ENCODE data around the gene NUP93.

NUP93 gene

DNA sequence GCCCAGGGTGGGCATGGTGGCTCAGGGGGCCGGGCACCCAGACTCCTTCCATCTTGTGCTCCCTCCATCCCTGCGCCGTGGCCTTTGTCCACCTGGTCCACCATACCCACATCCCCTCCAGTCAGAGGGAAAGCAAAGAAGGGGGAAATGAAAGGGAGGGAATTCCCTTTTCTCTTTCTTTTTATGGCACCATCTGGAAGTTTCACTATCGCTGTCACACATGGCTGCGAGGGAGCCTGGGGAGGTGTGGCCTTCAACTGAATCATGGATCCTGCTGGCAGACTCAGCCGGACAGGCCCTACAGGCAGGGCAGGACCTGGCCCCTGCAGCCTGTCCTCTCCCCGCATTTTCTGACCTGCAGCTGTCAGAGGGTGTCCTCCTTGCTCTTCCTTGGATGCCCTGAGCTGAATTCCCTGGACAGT is 141.3 kb downstream of the NUP93 start:
- no peak overlapping the region for H3K4me3 ChIP-seq (ENCODE audit: low read depth, low read length)
- TF ChIP-seq, protein P1, sequence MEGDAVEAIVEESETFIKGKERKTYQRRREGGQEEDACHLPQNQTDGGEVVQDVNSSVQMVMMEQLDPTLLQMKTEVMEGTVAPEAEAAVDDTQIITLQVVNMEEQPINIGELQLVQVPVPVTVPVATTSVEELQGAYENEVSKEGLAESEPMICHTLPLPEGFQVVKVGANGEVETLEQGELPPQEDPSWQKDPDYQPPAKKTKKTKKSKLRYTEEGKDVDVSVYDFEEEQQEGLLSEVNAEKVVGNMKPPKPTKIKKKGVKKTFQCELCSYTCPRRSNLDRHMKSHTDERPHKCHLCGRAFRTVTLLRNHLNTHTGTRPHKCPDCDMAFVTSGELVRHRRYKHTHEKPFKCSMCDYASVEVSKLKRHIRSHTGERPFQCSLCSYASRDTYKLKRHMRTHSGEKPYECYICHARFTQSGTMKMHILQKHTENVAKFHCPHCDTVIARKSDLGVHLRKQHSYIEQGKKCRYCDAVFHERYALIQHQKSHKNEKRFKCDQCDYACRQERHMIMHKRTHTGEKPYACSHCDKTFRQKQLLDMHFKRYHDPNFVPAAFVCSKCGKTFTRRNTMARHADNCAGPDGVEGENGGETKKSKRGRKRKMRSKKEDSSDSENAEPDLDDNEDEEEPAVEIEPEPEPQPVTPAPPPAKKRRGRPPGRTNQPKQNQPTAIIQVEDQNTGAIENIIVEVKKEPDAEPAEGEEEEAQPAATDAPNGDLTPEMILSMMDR (IDR thresholded peaks at IDR 0.05; ENCODE audit: low read depth, low read length) = no peak

DNA sequence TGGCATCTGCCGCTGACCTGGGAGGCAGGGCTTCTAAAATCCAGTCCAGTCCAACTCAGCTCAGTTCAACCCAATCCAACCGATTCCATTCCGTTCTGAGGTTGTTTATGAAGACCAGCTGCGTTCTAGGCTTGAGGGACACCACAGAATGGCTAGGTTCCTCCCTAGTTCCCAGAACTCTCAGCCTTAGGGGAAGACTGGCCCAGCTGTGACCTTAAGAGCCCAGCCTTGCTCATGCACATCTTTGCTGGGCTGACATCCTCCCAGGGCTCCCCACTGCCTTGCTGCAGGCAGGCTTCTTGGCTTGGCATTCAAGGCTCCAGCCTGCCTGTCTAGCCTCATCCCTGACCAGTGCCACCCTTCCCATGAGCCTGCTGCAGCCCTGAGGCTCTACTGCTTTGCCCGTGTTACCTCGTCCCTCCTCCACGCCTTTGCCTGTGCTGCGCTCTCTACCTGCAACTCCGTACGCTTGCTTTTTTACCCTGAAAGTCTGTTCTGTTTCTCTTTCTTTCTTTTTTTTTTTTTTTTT is 143.0 kb downstream of the NUP93 start:
- no peak overlapping the region for H3K4me3 ChIP-seq (ENCODE audit: low read depth, low read length)
- TF ChIP-seq, protein P1 (IDR thresholded peaks at IDR 0.05; ENCODE audit: low read depth, low read length) = no peak

DNA sequence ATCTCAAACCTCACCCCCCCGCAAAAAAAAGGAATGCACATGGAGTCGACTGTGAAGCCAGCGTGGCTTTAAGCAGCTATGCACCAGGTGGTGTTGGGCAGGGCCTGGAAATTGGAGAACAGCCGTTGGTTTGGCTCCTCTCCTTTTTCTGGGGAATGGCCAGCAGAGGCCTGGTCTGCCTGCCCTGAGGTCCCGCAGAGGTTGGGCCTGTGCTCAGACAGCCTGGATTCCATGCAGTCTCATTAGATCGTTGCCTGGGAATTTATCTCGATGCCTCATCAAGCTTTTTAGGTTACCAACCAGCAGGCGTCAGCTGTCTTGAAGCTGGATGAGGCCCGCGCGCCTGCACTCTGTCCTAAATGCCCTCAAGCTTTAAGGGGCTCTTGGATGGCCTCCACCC is 144.9 kb downstream of the NUP93 start:
- TF ChIP-seq, protein P1 (IDR thresholded peaks at IDR 0.05; ENCODE audit: low read depth, low read length) = no peak
- no peak overlapping the region for H3K4me3 ChIP-seq (ENCODE audit: low read depth, low read length)

DNA sequence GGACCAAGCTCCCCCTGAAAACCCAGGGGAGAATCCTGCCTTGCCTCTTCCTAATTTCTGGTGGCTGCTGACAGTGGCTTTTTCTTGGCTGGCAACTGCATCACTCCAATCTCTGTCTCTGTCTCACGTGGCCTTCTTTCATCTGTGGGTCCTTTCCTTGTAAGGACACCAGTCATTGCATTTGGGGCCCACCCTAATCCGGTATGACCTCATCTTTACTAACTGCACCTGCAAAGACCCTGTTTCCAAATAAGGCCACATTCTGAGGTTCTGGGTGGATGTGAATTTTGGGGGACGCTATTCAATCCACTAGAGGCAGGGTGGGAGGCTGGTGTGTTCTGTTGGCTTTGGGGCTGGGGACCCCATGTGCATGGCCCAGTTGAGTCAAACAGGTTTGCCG is 146.1 kb downstream of the NUP93 start:
- TF ChIP-seq, protein P1 (IDR thresholded peaks at IDR 0.05; ENCODE audit: low read depth, low read length) = no peak
- H3K4me3 ChIP-seq (ENCODE audit: low read depth, low read length) = no peak overlapping the region

DNA sequence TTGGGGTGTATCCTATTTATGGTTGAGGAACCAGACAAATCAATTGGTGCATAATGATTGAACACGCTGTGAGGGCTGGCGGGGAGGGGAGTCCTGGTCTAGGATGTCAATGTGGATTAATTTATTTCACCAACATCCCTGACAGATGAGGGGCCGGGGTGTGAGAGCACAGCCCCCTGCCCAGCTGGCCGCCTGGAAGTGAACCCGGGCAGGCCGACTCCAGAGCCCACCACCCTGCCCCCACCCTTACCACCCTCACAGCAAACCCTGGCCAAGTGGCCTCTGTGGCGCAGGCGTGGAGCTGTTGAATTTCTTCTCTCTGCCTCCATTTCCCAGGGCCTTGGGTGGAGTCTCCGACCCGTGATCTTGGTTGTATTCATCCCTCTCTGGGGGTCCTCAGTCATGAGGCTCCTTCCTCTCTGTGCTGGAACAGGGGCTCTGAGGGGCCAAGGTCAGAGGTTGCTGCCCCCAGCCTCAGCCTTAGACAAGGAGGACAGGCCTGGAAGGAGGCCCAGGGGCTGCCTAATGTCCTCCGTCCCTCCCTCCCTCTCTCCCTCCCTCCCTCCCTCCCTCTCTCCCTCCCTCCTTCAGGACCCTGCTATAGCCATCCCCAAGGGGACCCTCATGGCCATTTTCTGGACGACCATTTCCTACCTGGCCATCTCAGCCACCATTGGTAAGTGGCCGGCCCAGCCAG is 147.7 kb downstream of the NUP93 start:
- no peak overlapping the region for H3K4me3 ChIP-seq (ENCODE audit: low read depth, low read length)
- TF ChIP-seq, protein P1 (IDR thresholded peaks at IDR 0.05; ENCODE audit: low read depth, low read length) = no peak

DNA sequence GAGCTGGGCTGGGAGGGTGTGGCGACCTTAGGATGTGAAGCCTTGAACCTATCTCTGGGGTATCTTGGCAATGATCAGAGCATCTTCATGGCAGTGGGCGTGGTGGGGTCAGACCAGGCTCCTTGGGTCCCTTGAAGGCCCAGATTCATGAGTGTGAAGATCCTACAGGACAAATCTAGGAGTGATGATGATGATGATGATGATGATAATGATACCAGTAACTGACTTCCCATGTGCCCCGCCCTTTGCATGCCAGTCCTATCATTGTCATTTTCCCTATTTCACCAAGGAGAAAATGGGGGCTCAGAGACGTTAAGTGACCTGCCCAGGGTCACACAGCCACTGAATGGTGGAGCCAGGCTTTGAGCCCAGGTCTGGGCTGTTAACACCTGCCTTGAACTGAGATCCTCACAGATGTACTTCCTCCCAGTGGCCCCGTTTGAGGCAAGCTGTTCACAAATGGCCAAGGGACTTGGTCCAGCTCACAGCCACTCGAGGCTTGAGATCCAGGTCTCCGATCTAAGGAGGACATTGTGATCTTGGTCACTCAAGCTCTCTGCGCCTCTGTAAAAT is 148.4 kb downstream of the NUP93 start:
- TF ChIP-seq, protein P1 (IDR thresholded peaks at IDR 0.05; ENCODE audit: low read depth, low read length) = no peak
- H3K4me3 ChIP-seq (ENCODE audit: low read depth, low read length) = no peak overlapping the region

DNA sequence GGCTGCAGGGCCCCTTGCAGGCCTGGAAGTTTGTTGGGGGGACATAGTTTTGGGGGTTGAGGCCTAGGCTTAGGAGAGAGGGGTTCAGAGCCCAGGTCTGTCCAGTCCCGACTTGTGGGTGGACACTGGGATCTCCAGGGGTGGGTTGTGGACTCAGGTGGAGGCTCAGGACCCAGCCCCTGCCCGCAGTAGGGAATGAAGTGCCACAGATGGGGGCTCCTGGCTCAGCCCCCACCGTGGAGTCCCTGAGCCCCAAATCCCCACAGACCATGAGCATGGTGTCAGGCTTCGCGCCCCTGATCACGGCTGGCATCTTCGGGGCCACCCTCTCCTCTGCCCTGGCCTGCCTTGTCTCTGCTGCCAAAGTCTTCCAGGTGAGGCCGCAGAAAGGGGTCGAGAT is 149.3 kb downstream of the NUP93 start:
- no peak overlapping the region for H3K4me3 ChIP-seq (ENCODE audit: low read depth, low read length)
- TF ChIP-seq, protein P1 (IDR thresholded peaks at IDR 0.05; ENCODE audit: low read depth, low read length) = no peak

Measured in WI38 (cell line).